HCEC 1CT (cell line): Measurements from ENCODE around the gene TMEM178B.

Source experiments
- DNase-seq: peaks from one replicate; pipeline ENCODE4 v3.0.0-alpha.2; 2017

Gene TMEM178B

DNA sequence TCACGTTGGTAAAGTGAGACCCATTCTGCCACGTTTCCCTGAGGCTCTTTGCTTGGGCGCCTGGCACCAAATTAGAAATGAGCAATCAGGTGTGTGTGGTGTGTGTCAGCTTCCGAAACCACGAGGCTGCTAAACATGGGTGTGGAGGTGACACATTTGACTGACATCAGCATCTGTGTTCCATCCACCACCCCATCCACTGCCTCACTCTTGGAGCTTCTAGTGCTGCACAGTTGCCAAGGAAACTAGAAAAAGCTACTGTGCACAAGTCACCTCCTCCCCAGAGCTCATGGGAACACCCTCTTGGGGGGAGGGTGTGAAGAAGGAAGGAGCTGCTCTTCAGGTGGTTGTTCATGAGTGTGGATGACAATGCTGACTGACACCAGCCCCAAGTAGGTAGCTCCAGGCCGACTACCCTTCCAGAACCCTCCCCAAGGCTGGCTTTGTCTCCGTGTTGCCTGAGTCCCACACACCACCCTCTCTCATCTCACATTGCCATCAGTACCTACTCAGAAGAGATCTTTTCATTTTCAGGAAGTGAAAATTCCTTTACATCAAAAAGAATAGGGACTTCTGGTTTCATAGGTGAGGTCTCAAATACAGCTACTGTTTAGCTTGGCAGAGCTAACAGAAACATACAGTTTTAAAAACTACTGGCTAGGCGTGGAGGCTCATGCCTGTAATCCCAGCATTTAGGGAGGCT, 152.2 kb downstream of the TMEM178B start:
- no peak for DNase-seq

DNA sequence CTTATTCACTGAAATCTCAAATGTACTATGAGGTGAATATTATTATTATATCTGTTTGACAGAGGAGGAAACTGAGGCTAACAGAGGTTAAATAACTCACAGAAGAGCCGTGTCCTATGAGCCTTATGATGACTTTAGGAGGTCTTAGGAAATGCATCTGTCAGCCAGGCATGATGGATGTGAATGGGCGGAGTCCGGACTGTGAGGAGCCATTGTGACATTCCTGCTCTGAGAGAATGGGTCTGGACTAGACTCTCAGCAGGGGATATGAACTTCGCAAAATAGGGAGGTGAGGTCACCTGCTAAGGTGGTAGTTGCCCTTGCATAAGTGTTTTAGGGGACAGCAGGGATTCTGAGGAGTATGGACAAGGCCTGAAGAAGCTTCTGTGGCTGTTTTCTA, 153.6 kb downstream of the TMEM178B start:
- DNase-seq = no peak

DNA sequence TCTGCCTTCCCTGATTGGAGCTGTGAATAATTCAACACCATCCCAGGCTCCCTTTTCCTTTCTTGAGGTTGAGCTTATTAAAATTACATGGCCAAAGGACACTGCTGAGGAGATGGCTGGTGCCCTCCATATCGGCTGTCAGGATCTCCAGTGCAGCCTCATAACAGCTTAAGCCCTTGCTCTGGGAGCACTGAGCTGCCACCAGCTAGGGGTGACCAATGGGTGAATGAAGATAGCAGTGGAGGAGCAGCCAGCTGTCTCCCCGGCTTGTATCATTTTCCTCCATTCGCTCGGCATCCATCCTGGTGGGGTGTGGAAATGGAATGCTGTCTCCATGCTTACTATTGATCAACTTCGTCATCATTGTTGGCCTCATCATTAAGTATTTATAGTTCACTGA, 154.6 kb downstream of the TMEM178B start:
- DNase-seq = no peak

DNA sequence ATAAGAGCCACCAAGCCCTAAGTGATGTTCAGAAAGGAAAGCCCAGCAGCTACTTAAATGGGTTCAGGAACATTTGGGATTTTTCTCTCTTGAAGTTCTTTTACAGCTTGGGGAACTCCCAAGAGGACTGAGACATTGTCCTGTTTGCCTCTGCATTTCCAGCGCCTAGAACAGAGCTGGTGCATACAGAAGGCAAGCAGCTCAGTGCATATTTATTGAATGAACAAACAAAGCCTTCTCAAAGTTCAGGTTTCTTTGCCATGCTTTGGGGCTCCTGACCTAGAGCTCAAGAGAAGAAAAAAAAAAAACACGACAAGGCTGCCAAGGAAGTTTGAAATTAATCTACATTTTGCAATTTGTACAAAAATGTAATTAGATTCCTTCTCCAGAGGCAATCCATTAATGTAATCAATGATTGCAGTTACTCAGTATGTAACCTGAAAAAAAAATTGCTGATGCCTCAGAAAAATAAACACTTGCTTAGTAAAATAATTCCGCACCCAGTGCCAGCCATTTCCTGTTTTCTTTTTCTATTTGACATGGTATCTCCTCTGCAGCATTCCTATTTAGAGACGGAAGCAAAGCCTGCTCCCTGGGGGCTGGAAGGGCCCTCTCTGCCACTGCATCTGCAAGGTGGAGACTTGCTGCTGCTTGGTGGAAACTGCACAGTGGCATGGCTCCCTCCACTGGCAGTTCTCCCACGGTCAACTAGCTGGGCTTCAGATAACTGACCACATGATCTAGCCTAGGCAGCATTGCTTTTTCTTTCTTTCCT, 157.3 kb downstream of the TMEM178B start:
- DNase-seq = peak; percentile 23

DNA sequence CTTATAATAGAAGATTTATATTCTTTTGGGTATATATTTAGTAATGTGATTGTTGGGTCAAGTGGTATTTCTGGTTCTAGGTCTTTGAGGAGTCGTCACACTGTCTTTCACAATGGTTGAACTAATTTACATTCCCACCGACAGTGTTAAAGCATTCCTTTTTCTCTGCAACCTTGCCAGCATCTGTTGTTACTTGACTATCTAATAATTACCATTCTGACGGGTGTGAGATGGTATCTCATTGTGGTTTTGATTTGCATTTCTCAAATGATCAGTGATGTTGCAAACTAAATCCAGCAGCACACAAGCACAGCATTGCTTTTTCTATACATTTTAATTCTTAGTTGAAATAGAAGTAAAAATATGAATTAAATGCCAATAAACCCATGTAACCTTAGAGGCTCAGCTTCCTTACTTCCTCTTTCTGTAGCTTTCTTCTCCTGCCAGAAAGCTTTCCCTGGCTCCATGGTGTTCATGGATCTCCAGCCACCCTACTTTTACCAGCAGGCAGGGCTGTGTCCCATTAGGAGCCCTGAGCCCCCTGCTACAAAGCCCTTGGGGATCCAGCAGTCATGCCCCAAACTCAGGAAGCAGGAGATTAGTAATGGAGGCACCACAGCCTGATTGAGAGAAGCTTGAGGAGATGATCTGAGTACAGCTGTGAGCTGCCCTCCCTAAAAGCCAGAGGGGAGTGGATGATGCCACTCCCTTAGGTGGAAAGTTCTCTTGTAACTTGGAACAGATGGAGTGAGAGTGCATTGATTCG, 158.6 kb downstream of the TMEM178B start:
- no peak for DNase-seq

DNA sequence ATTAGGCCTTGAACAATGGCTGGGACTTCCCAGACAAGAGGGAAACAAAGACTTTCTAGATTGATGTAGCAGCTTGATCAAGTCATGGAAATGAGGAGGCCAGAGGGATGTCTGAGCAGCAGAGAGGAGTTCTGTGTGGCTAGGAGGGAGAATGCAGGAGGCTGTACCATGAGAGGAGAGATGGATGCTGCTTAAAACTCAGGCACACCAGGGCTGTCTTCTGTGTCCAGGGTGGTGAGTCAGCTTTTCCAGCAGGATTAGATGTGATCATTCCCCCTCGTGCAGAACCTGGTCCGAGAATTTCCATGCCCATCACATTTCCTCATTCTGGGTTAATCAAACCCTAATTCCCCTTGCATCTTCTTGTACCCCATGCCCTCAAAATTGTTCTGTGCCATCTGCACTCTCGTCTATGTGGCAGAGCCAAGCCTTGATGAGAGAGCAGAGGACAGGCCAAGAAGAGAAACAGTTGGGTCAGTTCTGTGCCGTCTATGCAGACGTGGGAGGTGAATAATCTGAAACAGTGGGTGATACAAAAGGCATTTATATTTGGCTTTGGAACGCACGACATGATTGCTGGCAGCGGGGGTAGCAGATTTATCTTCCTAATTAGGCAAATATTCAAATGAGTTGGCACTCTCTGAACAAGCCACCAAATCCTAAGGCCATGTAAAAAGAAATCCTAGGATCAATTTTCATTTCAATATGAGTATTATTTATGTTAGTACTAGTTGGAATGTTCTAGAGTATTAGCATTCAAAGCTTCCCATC, 160.7 kb downstream of the TMEM178B start:
- no peak for DNase-seq

DNA sequence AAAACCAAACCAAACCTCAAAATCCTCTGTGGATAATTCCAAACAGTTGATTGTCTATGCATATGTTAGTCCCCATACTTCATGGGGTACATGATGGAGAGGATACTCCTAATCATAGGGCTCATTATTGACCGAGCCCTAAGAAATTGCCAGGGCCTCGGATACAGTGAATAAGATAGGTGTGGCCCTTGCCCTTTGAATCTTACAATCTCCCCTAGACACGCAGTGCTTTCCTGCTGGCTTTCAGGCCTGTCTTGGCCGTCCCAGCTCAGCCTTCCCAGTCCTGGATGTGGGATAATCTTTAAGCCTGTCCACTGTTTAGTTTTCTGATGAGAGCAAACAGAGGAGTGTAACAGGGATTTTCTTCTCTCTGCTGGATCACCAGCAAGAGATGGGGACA, 161.8 kb downstream of the TMEM178B start:
- DNase-seq = no peak

DNA sequence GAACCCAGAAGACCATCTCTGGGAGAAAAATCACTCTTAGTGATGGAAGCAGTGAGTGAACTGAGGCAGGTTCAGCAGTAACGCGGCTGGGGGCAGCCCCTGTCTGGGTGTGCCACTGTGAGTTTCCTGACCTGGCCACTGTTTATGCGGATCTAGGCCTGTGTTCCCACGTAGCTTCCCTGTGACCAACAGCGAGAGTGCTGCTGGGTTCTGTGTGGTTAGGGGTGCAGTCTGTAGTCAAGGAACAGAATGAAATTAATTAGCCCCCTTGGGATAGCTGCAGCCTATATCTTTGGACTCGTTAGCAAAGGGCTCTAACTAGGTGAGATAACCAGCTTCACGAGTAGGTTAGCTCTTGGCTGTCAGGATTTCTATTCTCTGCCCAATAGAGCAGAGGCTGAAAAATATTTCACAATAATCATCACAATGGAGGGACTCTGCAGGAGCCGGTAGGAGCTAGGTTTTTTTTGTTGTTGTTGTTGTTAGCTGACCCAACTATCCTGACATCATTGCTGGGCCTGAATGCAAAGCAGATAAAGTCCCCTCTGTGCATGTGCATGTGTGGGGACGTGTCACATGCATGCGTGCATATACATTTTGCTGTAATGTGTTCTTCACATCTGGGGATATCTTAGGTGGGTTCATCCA, 164.9 kb downstream of the TMEM178B start:
- no peak for DNase-seq

DNA sequence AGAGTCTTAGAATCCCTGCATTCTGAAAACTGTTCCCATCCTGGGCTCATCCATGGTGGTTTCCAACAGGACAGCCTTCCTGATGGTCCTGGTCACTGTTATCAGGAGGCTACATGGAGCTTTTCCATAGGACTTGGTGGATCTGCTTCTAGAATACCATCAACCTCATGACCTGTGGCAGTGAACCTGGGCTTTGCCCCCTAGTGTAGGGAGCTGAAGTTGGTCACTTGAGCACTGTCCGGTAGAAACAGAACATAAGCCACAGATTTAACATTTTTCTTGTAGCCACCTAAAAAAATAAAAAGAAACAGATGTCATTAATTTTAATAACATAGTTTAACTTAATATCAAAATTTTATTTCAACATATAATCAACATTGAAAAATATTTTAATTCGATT, 165.8 kb downstream of the TMEM178B start:
- DNase-seq = no peak

DNA sequence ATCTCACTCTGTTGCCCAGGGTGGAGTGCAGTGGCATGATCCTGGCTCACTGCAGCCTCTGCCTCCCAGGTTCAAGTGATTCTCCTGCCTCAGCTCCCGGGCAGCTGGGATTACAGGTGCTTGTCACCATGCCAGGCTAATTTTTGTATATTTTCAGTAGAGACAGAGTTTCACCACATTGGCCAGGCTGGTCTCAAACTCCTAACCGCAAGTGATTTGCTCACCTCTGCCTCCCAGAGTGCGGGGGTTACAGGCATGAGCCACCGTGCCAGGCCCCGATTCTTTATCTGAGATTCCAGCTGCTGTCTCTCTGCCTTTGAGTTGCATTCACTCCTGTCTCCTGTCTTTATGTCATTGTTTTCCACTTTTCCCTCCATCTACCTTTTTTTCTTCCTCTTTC, 168.7 kb downstream of the TMEM178B start:
- no peak for DNase-seq

DNA sequence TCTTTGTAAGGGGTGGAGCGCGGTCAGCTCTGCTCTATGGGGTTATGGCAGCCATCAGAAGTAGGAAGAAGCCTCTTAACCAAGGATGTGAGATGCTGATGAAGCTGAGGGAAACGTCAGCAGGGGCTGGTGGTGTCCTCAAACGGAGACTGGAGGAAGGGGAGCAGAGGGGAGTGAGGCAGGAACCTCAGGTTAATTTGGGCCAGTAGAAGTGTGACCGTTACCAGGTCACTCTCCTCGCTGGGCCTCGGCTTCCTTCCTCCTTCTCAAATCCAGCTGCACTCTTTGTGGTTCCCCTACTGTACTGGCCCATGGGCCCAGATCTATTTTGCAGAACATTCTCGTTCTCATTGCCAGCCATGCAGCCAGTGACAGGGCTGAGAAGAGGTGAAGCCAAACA, 169.5 kb downstream of the TMEM178B start:
- no peak for DNase-seq

DNA sequence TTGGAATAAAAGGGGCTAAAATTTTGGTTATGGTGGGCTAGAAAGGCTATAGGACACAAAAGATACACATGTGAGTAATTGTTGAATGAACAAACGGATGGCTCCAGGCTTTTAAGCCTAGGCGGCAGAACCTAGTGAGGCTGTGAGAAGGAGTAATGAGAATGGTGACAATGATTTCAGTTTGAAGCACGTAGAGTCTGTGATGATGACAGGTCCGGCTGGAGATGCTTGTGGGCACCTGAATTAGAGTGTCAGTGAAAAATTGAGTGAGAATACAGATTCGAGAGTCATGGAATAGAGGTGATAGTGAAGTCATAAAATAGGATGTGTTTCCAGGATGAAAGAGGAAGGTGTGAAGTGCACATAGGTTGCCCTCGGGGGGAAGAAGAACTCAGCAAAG, 170.6 kb downstream of the TMEM178B start:
- DNase-seq = no peak

DNA sequence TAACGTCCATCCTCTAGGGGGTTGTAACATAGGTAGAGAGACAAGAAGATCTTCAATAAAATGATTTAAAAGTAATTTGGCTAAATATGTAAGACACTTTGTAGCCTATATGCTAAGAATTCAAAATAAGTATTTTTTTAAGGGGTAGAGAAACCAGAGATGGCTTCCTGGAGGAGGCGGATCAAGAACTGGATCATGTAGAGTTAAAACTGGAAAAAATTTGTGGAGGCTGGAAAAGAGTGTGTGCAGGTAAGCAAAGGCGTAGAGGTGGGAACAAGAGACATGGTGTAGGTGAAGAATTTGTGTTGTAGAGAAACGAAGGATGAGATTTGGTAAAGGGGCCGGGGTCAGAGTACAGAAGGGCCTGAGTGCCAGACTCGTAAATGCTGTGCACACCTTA, 172.6 kb downstream of the TMEM178B start:
- no peak for DNase-seq

DNA sequence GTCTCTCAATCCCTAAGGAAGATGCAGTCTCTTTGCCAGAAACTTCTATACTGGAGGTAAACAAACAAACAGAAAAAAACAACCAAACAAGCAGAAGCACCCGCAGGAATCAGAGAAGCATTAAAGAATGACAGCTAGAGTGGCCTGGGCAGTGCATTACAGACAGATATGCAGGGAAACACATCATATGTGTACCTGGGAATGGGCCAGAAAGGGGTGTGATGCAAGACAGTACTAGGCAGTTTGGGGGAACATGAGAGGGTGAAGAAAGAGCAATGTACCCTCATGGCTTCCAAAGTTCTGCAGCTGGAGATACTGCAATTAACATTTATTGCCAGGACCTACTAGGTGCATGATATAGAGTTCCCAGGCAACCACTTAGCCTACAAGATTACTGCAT, 177.3 kb downstream of the TMEM178B start:
- no peak for DNase-seq

DNA sequence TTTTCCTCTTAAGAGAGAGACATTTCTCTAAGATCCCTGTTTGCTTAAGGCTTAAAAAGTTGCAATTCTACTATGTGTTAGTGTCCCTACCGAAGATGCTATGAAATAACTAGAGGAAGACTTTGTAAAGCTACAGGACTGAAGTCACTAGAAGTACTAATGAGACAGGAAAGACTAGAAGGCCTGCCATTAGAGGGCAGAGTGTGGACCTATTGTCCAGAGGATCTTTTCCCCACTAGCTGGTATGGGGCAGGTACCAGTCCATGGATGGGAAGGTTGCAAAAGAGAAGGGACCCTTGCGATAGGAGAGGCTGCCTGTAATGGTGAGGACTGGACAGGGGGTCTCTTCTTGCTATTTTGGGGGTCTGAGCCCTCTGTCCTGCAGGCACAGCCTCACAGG, 178.1 kb downstream of the TMEM178B start:
- DNase-seq = no peak

DNA sequence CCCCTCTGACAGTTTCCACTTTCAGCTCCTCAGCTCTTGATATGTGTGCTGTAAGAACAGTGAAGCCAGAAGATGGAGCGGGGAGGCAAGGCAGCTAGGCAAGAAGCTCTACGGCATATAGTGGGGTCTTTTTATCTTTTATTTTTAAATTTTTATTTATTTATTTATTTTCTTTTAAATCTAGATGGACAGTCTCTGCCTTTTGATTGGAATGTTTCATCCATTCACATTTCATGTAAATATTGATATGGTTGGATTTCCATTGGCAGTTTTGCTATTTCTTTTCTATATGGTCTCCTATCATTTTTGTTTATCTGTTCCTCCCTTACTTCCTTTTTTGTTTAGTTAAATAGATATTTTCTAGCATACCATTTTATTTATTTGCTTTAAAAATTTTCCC, 183.7 kb downstream of the TMEM178B start:
- DNase-seq = no peak

DNA sequence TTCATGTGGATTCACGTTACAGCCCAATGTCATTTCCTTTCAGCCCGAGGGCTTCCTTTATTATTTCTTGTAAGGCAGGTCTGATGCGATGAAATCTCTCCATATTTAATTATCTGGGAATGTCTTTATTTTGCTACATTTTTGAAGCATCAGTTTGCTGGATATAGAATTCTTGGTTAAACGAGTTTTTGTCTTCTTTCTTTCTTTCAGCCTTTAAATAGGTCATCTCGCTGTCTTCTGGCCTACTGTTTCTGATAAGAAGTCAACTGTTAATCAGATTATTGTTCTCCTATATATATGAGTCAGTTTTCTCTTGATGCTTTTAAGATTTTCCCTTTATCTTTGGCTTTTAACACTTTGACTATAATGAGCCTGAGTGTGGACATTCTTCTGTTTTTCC, 184.7 kb downstream of the TMEM178B start:
- DNase-seq = no peak

DNA sequence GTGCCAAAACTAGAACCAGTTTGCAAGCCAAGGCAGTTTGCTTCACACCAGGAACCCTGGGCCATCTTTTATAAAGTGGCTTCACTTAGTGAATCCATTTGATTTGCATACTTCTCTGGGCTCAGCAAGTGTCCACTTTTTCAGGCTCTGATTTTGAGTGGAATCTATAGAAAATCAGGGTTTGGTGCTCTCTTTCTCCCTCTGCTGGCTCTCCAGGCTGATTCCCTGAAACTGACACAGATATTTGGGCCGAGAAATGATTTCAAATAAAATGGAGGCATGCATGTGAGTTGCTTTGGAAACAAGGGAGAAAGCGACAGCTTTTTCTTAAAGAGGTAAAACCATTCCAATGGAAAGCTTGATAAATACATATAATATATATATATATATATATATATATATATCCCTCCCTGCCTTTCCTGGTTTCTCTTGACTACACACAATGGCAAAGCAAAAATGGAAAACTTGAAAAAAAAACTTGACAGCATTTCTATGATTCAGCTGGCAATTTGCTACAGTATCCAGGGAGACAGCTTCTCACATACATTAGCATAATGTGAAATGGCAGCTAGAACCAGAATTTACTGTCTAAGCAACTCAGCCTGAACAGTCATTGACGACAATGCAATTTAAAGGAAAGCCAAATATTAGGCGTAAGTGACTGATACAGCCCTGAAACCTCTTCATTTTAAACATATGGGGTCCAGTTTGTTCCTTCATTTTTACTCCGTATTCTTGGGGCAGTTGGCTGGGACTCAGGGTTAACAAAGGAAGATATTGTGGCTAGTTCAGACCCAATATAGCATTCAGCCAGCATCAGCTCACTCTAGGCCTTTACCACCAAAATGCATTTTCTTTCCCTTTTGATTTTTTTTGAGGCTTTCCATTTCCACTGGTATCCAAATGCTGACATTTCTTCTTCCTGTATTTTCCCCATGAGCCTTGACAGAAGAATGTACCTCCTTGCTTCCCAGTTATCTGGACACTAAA, 188.5 kb downstream of the TMEM178B start:
- DNase-seq = no peak

DNA sequence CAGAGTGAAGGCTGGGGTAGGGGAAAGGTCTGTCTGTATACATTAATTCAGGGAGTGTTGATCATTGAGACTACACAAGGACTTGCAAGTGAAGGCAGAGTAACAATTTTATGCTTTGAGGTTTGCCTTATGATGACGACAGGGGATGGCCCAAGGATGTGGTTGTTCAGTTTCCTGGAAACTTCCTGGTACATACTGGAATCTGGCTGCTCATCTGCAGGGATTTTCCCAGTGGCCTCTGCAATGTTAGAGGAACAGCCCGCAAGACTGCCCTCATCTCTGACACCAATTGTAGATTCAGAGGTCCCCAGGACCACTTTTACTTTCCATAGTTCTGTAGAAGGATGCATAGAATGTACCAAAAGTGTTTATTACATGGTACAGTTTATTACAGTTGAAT, 189.6 kb downstream of the TMEM178B start:
- DNase-seq = no peak

DNA sequence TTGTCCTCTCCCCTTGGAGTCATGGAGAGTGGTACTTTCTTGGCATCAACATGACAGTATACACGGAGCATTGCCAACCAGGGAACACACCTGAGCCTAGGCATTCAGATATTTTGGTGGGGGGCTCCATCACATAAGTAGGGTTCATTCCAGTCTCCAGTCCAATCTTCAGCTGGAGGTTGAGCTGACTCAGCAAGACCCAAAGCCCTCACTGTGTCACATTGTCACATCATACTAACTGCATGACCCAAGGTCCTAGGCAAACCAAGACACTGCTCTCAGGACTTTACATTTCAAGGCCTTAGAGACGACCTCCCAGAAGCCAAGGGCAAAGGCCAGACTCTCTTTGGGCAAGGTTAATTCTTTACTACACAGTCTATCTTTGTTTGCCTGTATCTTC, 190.1 kb downstream of the TMEM178B start:
- no peak for DNase-seq

DNA sequence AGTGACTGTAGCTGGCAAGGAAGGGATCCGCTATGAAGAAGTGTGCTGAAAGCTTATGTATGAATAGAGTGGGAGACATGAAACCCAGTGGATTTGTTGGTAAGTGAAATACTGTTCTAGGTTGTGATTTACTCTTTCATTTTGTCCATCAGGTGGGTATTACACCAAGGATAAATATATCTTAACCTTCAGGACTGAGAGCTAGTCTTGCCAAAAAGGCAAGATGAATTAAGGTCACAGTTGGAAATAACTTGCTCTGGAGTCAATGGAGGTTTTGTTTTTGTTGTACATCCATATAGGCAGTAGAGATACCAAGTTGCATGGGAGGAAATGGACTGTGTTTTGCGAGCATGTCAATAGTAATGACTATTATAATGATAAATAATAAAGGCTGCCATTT, 190.6 kb downstream of the TMEM178B start:
- no peak for DNase-seq
